ENCODE measurements around the gene PODN. TPM values are rescaled to one million over a fixed set of nuclear protein-coding genes. Genes with fewer than 3 reads are reported as not detected.

Gene PODN
- polyA plus RNA-seq, 1 donor: 7.8 TPM

GRCh38 chr1:53089478-53090226 is 27.6 kb downstream of the PODN start:
- DNase-seq (ENCODE audit: low read depth): no peak

GRCh38 chr1:53090227-53091147 is 28.5 kb downstream of the PODN start:
- no peak for DNase-seq (ENCODE audit: low read depth)

- no peak for DNase-seq (ENCODE audit: low read depth)
Measured at GRCh38 chr1:53091841-53092645, 30.0 kb downstream of the PODN start.

- DNase-seq (ENCODE audit: low read depth): no peak
Measured at GRCh38 chr1:53092659-53093450, 30.8 kb downstream of the PODN start.

GRCh38 chr1:53093451-53093754 is 31.4 kb downstream of the PODN start:
- DNase-seq (ENCODE audit: low read depth): no peak

GRCh38 chr1:53093778-53094532 is 31.9 kb downstream of the PODN start:
- no peak for DNase-seq (ENCODE audit: low read depth)

GRCh38 chr1:53094533-53094919 is 32.5 kb downstream of the PODN start:
- DNase-seq (ENCODE audit: low read depth): no peak

- no peak for DNase-seq (ENCODE audit: low read depth)
Measured at GRCh38 chr1:53104289-53104913, 42.4 kb downstream of the PODN start.

- no peak for DNase-seq (ENCODE audit: low read depth)
Measured at GRCh38 chr1:53107090-53107489, 45.1 kb downstream of the PODN start.

- DNase-seq (ENCODE audit: low read depth): no peak
Measured at GRCh38 chr1:53107570-53108322, 45.7 kb downstream of the PODN start.

GRCh38 chr1:53108646-53109580 is 46.9 kb downstream of the PODN start:
- DNase-seq (ENCODE audit: low read depth): no peak

- DNase-seq (ENCODE audit: low read depth): no peak
Measured at GRCh38 chr1:53110370-53111072, 48.5 kb downstream of the PODN start.

- no peak for DNase-seq (ENCODE audit: low read depth)
Measured at GRCh38 chr1:53111073-53111556, 49.1 kb downstream of the PODN start.

- DNase-seq (ENCODE audit: low read depth): no peak
Measured at GRCh38 chr1:53111693-53112092, 49.7 kb downstream of the PODN start.

- no peak for DNase-seq (ENCODE audit: low read depth)
Measured at GRCh38 chr1:53112271-53112774, 50.3 kb downstream of the PODN start.

GRCh38 chr1:53112861-53113260 is 50.8 kb downstream of the PODN start:
- no peak for DNase-seq (ENCODE audit: low read depth)

GRCh38 chr1:53114090-53114489 is 52.1 kb downstream of the PODN start:
- DNase-seq (ENCODE audit: low read depth): no peak
